ENCODE results near the gene FOLR3.
"Not testable (repeated sequence)": the region's sequence is repeated elsewhere in the genome, so short reads cannot be mapped to it uniquely, and the experiment has no call there.

The FOLR3 gene

GRCh38 chr11:72169046-72169555 lies 33.6 kb downstream of the FOLR3 start:
- DNase-seq, result not testable (repeated sequence)

GRCh38 chr11:72169754-72170153 lies 34.2 kb downstream of the FOLR3 start:
- DNase-seq, result not testable (repeated sequence)

GRCh38 chr11:72172043-72172442 lies 36.5 kb downstream of the FOLR3 start:
- DNase-seq, result not testable (repeated sequence)

- no peak for DNase-seq
Measured at GRCh38 chr11:72173291-72173690, 37.8 kb downstream of the FOLR3 start.

DNA sequence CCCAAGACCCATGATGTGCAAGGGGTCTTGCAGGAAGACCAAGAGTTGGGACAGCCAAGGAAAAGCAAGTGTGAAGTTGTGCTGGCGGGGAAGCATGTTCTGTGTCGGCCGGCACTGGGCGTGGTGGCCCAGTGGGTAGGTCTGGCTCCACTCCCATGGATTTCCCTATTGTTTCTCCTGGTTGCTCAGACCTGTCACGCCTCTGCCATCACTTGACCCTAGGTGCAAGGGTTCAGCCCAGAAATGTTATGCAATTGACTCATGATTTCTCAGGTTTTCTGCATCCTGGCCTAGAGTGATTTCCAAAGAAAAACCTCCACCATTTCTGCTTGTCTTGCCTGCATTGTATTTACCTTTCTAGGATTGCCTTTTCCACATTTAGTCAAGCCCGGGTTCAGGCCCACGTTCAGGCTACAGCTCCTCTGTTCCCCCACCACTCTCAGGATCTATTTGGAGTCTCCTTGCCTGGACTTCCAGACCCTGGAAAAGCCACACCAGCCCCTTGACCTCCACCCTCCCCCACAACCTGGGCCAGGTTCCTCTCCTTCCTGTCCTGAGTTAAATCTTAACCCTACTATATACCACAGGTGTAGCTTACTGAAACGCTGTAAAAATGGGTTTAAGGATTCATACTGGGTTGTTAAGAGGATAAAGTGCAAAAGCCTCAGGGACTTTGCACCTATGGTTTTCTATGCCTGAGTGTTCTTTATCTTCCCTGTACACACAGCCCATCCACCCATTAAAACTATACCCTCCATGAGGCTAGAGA lies 39.0 kb downstream of the FOLR3 start:
- no peak for DNase-seq

DNA sequence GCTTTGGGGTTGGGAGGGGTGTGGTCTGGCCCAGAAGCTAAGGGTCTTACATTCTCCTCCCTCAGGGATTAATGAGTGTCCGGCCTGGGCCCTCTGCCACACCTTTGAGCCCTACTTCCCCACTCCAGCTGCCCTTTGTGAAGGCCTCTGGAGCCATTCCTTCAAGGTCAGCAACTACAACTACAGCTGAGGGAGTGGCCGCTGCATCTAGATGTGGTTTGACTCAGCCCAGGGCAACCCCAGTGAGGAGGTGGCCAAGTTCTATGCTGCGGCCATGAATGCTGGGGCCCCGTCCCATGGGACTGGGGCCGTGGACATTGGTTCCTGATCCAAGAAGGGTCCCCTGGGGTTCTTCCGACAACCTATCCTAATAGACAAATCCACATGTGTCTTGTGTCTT lies 42.1 kb downstream of the FOLR3 start:
- DNase-seq, result no peak

DNA sequence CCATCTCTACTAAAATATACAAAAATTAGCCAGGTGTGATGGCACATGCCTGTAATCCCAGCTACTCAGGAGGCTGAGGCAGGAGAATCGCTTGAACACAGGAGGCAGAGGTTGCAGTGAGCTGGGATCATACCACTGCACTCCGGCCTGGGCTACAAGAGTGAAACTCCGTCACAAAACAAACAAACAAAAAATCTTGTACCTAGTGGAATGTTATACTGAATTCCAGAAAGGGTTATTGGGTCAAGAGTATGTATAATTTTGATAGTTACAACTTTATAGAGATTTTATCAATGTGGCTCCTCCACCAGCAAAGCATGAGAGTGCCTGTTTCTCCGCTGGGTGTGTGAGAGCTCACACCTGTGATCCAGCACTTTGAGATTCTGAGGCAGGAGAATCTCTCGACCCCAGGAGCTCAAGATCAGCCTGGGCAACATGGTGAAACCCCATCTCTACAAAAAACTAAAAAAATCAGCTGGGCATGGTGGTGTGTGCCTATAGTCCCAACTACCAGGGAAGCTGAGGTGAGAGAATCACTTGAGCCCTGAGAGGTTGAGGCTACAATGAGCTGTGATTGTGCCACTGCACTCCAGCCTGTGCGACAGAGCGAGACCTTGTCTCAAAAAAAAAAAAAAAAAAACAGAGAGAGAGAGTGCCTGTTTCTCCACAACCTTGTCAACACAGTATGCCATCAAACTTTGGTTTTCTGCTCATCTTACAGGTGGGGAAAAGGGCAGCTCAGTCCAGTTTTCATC lies 43.7 kb downstream of the FOLR3 start:
- no peak for DNase-seq

DNA sequence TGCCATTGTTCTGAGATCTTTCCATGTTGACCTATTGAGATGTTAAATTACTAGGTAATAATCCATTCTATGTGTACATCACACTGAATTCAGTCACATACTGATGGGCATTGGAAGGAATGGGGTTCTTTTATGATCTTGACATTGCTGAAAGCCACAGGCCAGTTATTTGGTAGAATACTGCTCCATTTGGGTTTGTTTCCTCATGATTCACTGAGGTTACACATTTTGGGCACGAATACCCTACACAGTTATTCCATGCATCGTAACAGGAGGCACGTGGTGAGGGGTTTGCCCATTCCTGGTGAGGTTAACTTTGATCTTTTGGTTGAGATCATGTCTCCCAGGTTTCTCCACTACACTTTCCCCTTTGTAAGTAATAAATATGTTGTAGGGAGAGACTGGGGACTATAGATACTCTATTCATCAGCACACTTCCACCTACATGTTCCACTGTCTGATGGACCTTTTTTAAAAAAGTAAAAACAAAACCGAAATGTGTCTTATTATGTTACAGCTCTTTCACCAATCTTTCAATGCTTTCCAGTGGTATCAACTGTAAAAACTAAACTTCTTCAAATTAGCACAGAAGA lies 44.4 kb downstream of the FOLR3 start:
- no peak for DNase-seq

- DNase-seq, result not testable (repeated sequence)
Measured at GRCh38 chr11:72180892-72181552, 45.5 kb downstream of the FOLR3 start.

DNA sequence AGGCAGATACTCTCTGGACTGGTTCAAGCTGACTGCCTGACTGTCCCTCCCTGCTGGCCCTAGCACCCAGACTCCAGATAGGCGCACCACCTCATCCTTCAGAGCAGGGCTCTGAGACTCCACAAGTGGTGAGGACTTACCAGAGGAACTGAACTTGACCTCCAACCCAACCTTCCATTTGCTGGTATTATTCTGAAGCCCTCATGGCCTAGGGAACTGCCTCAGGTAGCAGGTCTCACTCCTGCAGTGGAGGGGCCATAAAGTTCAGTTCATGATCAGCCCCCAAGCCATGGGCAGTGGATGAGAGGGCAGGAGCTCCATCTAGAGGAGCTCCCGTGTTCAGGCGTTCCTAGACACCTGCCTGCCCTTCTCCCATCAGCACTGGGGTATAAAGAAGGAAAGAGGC lies 46.0 kb downstream of the FOLR3 start:
- not testable (repeated sequence) for DNase-seq

- DNase-seq, result no peak
Measured at GRCh38 chr11:72188267-72188666, 52.7 kb downstream of the FOLR3 start.

Data from CD4-positive, alpha-beta T cell treated with Interleukin-17A for 4 hours (primary cell).